ENCODE measurements around the gene FRMD4A.

- TF ChIP-seq CTCF (IDR thresholded peaks at IDR 0.05; ENCODE audit: poor library complexity) (no peak), EZH2phosphoT487 (IDR thresholded peaks at IDR 0.05; ENCODE audit: low read depth, severe bottlenecking, unreplicated experiment) (no peak), EZH2 (IDR thresholded peaks at IDR 0.05; ENCODE audit: borderline replicate concordance) (no peak)
Observed at GRCh38 chr10:14270370-14270769, 60.4 kb downstream of the FRMD4A start.

All from hepatocyte (in vitro differentiated cells).